ENCODE results near the gene HSPA1A.
"Not testable (repeated sequence)": the region's sequence is repeated elsewhere in the genome, so short reads cannot be mapped to it uniquely, and the experiment has no call there.

DNA sequence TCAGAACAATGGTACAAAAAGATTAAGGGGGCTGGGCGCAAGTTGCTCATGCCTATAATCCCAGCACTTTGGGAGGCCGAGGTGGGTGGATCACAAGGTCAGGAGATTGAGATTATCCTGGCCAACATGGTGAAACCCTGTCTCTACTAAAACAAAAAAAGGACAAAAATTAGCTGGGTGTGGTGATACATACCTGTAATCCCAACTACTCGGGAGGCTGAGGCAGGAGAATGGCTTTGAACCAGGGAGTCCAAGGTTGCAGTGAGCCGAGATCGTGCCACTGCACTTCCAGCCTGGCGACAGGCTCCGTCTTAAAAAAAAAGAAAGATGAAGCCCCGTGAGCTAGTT, 24.4 kb downstream of the HSPA1A start:
- TF ChIP-seq, protein P1, sequence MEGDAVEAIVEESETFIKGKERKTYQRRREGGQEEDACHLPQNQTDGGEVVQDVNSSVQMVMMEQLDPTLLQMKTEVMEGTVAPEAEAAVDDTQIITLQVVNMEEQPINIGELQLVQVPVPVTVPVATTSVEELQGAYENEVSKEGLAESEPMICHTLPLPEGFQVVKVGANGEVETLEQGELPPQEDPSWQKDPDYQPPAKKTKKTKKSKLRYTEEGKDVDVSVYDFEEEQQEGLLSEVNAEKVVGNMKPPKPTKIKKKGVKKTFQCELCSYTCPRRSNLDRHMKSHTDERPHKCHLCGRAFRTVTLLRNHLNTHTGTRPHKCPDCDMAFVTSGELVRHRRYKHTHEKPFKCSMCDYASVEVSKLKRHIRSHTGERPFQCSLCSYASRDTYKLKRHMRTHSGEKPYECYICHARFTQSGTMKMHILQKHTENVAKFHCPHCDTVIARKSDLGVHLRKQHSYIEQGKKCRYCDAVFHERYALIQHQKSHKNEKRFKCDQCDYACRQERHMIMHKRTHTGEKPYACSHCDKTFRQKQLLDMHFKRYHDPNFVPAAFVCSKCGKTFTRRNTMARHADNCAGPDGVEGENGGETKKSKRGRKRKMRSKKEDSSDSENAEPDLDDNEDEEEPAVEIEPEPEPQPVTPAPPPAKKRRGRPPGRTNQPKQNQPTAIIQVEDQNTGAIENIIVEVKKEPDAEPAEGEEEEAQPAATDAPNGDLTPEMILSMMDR (conservative IDR thresholded peaks at IDR 0.05; ENCODE audit: low read length), result not testable (repeated sequence)
- TF ChIP-seq EZH2phosphoT487 (IDR thresholded peaks at IDR 0.05; ENCODE audit: borderline replicate concordance, low read depth, low read length), result not testable (repeated sequence)

All from OCI-LY7 (cell line).